HG03103 (cell line): ENCODE results near the gene FBXO24.
A peak's percentile ranks its signal among the peaks of the same experiment; 100 is the strongest.

Source experiments
- ATAC-seq: cut with Tn5 transposase; IDR thresholded peaks from one replicate; pipeline ENCODE4 v1.9.1; 2021; ENCODE audit warnings: low read depth; ENCODE audit not compliant: unreplicated experiment

Gene FBXO24

GRCh38 chr7:100573691-100574361 is 12.3 kb upstream of the FBXO24 start, which contains the start of gene SAP25:
Gene SAP25, minus strand, starts transcription at chr7:100573900. Its CDS starts 158 bp downstream, at chr7:100573742.
- no peak for ATAC-seq

DNA sequence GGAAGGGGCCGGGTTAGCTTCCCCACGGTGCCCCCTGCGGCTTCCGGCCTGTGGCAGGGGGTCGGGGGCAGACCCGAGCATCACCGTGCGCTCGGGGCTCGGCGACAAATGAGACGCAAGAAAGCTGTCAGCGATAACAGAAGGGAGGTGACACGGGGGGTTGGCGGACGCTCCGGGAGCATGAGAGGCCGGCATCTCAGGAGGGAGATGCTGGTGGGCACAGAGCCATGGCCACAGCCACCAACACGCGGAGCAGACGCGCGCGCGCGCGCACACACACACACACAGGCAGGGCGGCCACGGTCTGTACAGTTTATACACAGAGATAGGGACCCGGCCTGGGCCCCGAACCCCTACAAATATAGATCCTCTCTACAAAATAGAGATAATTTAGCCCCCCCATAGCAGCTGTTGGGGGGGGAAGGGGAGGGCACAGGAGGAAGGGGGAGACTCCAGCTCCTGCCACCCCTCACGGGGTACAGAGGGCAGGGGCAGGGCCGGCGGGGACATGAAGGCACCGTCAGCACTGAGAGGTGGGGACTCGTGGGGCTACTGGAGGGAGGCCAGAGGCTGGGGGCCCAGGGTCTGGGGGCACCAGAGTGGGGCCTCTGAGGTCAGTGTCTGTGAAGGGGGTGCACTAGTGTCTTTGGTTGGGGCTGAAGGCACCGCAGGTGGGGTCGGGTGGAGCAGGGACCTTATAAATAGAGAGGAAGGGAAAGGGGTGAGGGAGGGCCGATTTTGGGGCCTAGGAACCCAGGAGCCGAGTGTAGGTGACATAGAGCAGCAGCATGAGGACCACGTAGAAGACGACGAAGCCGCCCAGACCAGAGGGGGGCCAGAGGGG is 11.5 kb upstream of the FBXO24 start:
- no peak for ATAC-seq

GRCh38 chr7:100575206-100575631 is 10.9 kb upstream of the FBXO24 start:
- no peak for ATAC-seq

GRCh38 chr7:100575746-100576383 is 10.3 kb upstream of the FBXO24 start:
- ATAC-seq: no peak

DNA sequence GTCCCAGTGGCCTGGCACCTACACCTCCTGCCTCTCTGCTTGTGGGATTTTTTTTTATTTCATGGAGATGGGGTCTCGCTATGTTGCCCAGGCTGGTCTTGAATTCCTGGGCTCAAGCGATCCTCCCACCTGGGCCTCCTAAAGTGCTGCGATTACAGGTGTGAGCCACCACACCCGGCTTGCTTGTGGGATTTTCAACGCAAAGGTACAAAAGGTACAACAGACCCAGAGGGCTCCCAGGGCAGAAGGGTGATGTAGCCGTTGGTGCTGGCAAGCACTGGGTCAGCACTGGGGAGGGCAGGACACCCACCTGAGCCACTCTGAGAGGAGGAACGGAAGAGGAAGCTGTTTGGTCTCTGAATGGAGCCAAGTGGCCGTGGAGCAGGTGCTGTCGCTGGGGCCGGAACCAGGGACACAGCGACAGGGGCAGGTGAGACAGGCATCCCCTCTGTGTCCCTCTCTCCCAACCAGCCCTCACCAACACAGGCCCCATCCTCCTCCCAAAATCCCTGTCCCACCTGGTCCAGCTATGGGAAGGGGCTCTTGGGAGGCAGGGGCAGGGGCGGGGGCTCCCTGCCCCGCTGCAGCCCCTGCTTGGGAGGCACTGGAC is 9.6 kb upstream of the FBXO24 start:
- no peak for ATAC-seq

DNA sequence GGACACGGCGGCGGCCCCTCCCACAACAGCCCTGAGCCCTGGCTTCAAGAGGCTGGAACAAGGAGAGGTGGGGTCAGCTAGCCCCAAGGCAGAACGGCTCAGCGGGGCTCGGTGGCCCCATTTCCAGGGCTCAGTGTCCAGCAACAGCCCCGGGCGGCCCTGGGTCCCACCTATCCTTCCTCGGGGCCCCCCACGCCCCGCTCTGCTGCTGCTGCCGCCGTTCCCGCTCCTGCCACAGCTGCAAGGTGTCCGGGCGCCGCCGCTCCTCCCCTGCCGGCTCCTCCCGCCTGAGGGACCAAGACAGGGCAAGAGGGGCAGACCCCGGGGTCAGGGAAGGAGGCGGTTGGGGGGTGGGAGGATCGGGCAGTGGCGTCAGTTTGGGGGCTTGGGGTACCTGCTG is 9.0 kb upstream of the FBXO24 start:
- no peak for ATAC-seq

- no peak for ATAC-seq
These were observed 8.6 kb upstream of the FBXO24 start for GRCh38 chr7:100577507-100577906.

DNA sequence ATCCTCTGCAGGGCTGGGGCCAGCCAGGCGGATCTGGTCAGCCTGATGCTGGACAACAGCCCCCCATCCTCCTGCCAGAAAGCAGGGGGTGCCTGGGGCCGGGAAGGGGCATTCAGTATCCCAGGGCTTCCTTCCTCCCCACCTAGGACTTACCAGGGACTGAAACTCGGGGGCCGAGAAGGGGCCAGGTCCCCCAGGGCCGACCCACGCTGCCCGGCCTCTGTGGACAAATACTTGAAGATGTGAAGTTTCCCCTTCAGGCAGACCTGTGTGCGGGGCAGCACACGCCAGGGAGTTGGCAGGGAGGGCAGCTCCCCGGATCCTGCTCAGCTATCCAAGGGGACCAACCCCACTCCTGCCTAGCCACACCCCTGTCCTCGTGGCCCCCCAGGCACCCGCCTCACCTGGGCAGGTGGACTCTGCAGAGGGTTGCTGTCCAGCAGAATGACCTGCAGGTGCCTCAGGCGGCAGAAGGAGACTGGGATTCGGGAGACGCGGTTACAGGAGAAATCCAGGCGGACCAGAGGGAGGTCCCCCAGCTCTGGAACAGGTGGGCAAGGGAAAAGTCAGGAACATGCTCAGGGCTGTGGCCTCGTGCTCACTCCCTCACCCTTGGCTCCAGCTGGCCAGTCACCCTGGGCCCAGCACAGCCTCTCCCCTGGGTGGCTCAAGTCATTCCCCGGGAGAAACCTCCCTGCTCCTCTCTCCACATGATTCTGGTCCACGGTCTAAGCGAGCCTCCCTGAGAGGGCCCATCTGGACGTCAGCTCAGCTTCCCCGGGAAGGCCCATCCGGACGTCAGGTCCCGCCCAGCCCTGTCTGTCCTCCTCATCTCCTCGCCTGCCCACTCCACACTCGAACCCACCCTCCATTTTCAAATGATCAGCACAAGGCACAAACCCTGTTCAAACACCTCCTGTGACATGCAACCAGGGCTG is 7.6 kb upstream of the FBXO24 start:
- no peak for ATAC-seq

DNA sequence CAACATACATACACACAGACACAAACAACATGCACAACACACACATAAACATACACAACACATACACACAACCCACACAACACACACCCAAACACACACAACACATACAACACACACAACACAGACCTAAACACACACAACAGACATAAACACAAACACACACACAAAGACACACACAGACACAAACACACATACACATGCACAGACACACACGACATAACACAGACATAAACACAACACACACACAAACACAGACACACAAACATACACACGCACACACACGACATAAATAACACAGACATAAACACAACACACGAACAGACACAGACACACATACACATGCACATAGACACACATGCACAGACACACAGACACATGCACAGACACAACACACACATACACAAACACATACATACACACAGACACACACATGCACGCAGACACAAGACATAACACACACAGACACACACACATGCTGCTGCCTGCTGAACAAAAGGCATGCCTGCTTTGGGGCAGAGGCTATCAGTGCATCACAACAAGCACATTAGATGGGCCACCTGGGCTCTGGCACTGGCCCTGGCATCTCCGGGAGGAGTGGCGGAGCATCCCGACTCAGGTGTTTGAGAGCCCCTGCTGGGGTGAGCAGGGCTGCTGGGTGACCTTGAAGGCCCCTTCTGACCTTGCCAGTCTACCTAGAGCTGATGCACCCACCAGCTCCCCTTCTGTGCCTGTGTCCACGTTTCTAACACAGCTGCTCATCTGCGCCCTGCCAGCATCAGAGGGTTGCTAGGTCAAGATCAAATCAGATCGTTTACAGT is 5.5 kb upstream of the FBXO24 start:
- ATAC-seq: no peak

DNA sequence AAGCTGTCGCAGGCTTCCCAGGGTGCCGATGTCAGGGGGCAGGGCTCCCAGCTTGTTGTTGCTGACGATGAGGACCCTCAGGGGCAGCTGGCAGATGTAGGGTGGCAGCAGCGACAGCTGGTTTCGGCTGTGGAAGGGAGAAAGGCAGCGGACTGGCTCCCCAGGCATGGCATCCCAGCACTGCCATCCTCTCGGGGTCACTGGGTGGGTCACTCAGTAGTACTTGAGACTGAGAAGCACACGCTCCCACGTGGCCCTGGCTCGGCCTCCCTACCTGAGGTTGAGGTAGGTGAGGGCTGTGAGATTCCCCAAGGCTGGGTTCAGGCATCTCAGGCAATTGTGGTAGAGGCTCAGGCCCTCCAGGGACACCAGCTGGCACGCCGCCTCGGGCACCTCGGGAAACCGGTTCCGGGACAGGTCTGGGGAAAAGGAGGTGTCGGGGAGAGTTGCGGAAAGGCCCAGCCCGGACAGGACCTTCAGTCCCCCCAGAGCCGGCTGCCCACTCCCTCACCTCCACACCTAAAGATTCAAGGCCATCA is 4.0 kb upstream of the FBXO24 start:
- ATAC-seq: no peak

DNA sequence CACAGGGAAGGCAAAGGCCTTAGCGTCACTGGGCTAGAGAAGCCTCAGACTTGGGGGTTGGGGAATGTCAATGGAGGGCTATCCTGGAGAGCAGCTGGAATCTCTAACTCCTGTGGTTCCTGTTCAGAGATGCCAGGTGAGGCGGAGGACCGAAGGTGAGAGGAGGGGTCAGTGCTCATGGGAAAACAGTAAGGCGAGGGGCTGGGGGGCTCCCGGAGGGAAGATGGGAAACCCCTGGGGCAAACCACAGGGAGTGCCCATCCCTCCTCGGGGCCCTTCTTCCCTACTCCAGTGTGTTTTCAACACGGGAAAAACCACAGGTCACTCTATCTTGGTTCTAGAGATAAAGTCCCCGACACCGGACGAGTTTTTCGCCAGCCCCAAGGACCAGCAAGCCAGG is 3.5 kb upstream of the FBXO24 start:
- ATAC-seq: no peak

DNA sequence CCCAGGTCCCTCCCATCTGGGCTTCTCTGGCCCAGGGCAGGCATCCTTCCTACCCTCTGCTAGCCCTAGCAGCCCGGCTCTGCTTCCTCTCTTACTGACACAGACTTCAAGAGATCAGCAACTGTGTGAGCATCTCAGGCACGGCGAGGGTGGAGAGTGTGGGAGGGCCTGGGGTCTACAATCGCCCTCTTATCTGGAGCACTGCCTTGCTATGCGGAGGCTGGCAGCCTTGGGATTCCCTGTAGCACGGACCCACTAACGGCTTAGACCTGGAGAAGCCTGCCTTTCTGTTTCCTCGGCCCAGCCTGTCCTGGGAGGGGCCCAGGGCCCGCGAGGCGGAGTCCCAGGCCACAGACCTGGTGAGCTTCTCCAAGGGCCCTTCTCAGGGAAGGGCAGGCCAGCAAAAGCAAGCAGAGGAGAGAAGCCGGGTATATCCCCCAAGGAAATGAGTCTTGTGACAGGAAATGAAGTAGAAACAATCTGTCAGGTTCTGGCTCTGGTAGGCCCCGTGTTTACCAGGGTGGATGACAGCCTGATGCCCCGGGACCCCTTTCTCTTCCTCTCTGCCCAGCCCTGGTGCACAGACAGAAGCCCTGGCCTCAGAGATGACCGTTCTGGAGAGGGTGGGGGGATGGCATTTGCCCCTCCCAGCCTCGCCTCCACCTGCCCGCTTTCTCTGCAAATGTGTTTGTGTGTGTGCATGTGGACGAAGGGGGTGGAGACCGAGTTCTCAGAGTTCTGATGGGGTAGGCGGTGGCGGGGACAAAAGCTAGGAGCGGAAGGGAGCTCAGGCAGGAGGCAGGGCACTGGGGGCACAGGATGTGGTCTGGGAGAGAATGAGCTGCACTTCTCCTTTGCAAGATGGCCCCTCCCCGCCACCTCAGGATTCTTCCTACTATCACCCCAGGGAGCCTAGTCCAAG is 2.7 kb upstream of the FBXO24 start:
- ATAC-seq: no peak

GRCh38 chr7:100584054-100584682 is 2.0 kb upstream of the FBXO24 start:
- no peak for ATAC-seq

- ATAC-seq: no peak
These were observed 1.2 kb upstream of the FBXO24 start for GRCh38 chr7:100584683-100585510.

GRCh38 chr7:100585511-100586265 is 440 bp upstream of the FBXO24 start, which contains the start of gene LRCH4:
Gene LRCH4, minus strand, starts transcription at chr7:100586129. Its CDS starts 29 bp downstream, at chr7:100586100.
- peak; percentile 14 for ATAC-seq

DNA sequence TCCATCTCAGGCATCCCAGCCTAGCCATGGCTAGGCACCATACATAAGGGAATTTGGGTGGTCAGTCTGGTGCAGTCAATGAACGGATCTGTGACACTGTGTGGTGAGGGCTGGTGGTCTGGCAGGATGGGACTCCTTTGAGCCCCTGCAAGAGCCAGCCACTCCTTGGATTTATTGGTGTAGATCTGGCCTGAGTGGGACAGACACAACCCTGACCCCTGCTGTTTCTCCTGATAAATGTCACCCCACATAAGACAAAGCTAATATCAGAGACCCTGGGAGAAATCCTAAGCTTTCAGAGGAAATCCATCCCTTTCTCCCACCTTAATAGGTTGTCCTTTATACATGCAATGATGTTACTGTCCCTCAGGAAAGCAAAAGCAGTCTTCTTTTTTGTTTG is 2.3 kb downstream of the FBXO24 start:
- ATAC-seq: no peak
